ENCODE data around the gene TMEFF2.

DNA sequence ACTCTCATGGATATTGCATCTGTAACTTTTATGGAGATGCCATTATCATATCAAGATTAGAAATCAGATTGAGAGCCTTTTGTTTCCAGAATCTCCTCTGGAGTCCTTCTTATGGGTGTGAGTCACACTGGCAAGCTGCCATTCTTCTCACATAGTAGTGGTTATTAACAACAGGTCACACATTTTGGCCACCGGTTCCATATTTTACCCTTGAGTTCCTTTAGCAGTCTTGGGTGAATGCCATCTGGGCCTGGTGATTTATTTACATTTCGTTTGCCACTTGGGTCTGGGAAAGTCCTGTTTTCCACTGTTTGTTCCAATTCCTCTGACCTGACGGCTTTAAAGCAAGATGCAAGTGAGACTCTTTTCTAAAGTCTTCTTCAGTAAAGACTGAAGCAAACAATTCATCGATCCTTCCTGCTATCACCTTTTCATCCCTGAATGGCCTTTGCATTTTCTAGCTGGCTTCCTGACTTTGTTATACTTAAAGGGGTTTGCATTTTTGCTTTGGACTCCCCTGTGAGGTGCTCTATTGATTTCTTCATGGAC is 267.3 kb downstream of the TMEFF2 start:
- TF ChIP-seq GATA2 (IDR thresholded peaks at IDR 0.05; ENCODE audit: low read depth, low read length) (no peak), GATA3 (IDR thresholded peaks at IDR 0.05; ENCODE audit: low read depth, low read length) (no peak)

Measured in SH-SY5Y (cell line).